DOHH2 (cell line): ENCODE measurements around the gene LENG9.
"Not testable (repeated sequence)": the region's sequence is repeated elsewhere in the genome, so short reads cannot be mapped to it uniquely, and the experiment has no call there.

ENCODE experiments used
- H3F3A ChIP-seq: fragments of 200-600 bp; sonication (generic), shearing (Covaris generic); 2 replicates; pipeline ENCODE4 v1.6.0; 2016; ENCODE audit warnings: antibody characterized with exemption, mild to moderate bottlenecking; ENCODE audit not compliant: control insufficient read depth, insufficient read depth
- H3K27ac ChIP-seq: fragments of 200-600 bp; sonication (generic); 2 replicates; pipeline ENCODE4 v1.5.1; 2014; ENCODE audit warnings: low read depth, mild to moderate bottlenecking, low read length, moderate library complexity
- H3K27me3 ChIP-seq: fragments of 200-600 bp; sonication (generic); 2 replicates; pipeline ENCODE4 v1.6.1; 2014; ENCODE audit warnings: mild to moderate bottlenecking, low read length, mixed read lengths; ENCODE audit not compliant: control insufficient read depth
- H3K36me3 ChIP-seq: fragments of 200-600 bp; sonication (generic); 2 replicates; pipeline ENCODE4 v1.6.1; 2014; ENCODE audit warnings: mild to moderate bottlenecking, low read length, moderate library complexity, mixed read lengths; ENCODE audit not compliant: control insufficient read depth
- H3K4me1 ChIP-seq: fragments of 200-600 bp; sonication (generic); 2 replicates; pipeline ENCODE4 v1.6.1; 2014; ENCODE audit warnings: mild to moderate bottlenecking, low read length, mixed read lengths; ENCODE audit not compliant: control insufficient read depth
- H3K4me2 ChIP-seq: fragments of 200-600 bp; sonication (generic); 2 replicates; pipeline ENCODE4 v1.6.0; 2014; ENCODE audit warnings: mild to moderate bottlenecking, low read length, moderate library complexity
- H3K4me3 ChIP-seq: fragments of 200-600 bp; sonication (generic); 2 replicates; pipeline ENCODE4 v1.5.1; 2014; ENCODE audit warnings: mild to moderate bottlenecking, low read length, mixed read lengths
- H3K79me2 ChIP-seq: fragments of 200-600 bp; sonication (generic); 2 replicates; pipeline ENCODE4 v1.6.1; 2014; ENCODE audit warnings: mild to moderate bottlenecking, low read length, mixed read lengths; ENCODE audit not compliant: control insufficient read depth
- H3K9me2 ChIP-seq: fragments of 200-600 bp; sonication (generic); replicated peaks from 2 replicates; pipeline ENCODE4 v1.6.1; 2014; ENCODE audit warnings: mild to moderate bottlenecking, low read length, mixed read lengths; ENCODE audit not compliant: control insufficient read depth
- H3K9me3 ChIP-seq: fragments of 200-600 bp; sonication (generic); 2 replicates; pipeline ENCODE4 v1.6.1; 2014; ENCODE audit warnings: antibody characterized with exemption, low read length, mixed read lengths; ENCODE audit not compliant: control insufficient read depth, insufficient read depth
- H4K20me1 ChIP-seq: fragments of 200-600 bp; sonication (generic); 2 replicates; pipeline ENCODE4 v1.6.0; 2014; ENCODE audit warnings: low read depth, mild to moderate bottlenecking, antibody characterized with exemption, low read length, moderate library complexity; ENCODE audit not compliant: control insufficient read depth, insufficient read depth
- CTCF ChIP-seq: fragments of 200-600 bp; sonication (generic); IDR thresholded peaks from one replicate; pipeline ENCODE4 v1.5.1; 2014; ENCODE audit warnings: antibody characterized with exemption, mild to moderate bottlenecking, low read depth, low read length; ENCODE audit not compliant: poor library complexity, severe bottlenecking
- EZH2phosphoT487 ChIP-seq: fragments of 200-600 bp; sonication (generic); IDR thresholded peaks from 2 replicates; pipeline ENCODE4 v1.6.1; 2017; ENCODE audit warnings: borderline replicate concordance, mild to moderate bottlenecking, antibody characterized with exemption, low read length, moderate library complexity, mixed read lengths

LENG9 gene

DNA sequence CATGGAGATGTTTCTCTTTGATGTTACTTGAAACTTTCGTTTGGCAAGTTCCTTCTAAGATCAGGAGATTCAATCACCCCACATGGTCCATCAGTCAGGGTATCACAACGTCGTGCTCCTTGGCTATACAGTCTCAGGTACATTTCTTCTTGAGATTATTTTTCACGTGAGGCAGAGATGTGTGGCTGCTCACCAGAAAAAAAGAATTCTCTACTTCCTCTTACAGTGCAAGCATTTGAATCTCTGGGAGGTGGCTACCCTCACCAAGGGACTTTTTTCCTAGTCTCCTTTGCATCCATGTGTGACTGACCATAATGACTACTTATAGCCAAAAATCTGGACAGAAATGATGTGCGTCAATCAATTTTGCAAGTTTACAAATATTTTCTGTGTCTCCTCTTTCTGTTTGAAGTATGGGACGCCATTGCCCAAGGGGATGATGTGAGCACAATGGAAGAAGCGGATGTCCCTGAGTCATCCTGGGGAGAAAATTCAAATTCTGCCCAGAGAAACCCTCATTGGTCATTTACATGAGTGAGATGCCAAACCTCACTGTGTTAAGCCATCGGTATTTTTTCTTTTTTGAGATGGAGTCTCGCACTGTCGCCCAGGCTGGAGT, 30.5 kb upstream of the LENG9 start:
- TF ChIP-seq CTCF (no peak), EZH2phosphoT487 (no peak)
- H3K9me3 ChIP-seq: no peaks in the 10 kb centered on the region
- H3K36me3 ChIP-seq: no peaks in the 10 kb centered on the region
- H3K4me3 ChIP-seq: no peak overlapping the region
- H3K27me3 ChIP-seq: peaks cover 37% of the 10 kb centered on the region
- no peaks in the 10 kb centered on the region for H4K20me1 ChIP-seq
- no peaks in the 10 kb centered on the region for H3K9me2 ChIP-seq
- no peaks in the 10 kb centered on the region for H3K79me2 ChIP-seq
- no peak overlapping the region for H3K27ac ChIP-seq
- H3F3A ChIP-seq: no peaks in the 10 kb centered on the region
- no peak overlapping the region for H3K4me2 ChIP-seq
- H3K4me1 ChIP-seq: no peaks in the 10 kb centered on the region

DNA sequence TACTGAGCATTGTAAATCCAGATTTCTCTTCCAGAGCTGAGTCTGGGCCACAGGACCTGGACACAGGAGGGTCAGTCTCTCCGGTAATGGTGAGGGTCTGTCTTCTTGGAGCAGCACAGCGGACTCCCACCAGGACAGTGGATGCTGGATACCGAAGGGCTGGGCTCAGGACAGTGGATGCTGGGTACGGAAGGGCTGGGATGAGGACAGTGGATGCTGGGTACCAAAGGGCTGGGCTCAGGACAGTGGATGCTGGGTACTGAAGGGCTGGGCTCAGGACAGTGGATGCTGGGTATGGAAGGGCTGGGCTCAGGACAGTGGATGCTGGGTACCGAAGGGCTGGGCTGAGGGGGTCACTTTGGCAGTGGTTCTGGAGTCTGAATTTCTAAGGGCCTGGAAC, 29.5 kb upstream of the LENG9 start:
- H3K9me3 ChIP-seq, H3K9me2 ChIP-seq, H3F3A ChIP-seq, H4K20me1 ChIP-seq, H3K4me2 ChIP-seq, H3K4me3 ChIP-seq, H3K4me1 ChIP-seq, H3K36me3 ChIP-seq, H3K27ac ChIP-seq, H3K79me2 ChIP-seq: not testable (repeated sequence)
- H3K27me3 ChIP-seq: peaks cover 39% of the 10 kb centered on the region

- Histone ChIP-seq H3K27ac (no peak overlapping the region), H3K9me3 (no peaks in the 10 kb centered on the region), H3K27me3 (peaks cover 39% of the 10 kb centered on the region), H3K4me3 (no peak overlapping the region), H4K20me1 (no peaks in the 10 kb centered on the region), H3K9me2 (no peaks in the 10 kb centered on the region), H3K4me1 (no peaks in the 10 kb centered on the region), H3K36me3 (no peaks in the 10 kb centered on the region), H3K4me2 (no peak overlapping the region), H3F3A (no peaks in the 10 kb centered on the region), H3K79me2 (no peaks in the 10 kb centered on the region)
- no peak for TF ChIP-seq EZH2phosphoT487
- no peak for TF ChIP-seq CTCF
Measured at GRCh38 chr19:54492568-54492967, 29.0 kb upstream of the LENG9 start.

DNA sequence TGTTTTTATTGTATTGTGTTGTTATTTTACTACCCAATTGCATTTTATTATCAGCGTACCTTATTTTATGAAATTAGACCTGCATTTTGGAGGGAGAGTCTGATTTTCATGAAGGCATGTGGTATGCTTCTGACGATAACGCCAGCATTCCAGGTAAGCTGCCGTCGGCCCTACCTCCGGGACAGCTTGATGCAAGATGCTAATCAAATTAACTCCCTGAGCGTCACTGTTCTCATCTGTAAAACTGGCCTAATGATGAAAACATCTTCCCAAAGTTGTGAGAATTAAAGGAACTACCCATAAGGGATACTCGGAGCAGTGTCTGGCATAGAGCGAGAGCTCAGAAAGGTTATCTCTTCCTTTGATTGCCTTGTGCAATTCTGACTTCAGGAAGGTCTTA, 26.2 kb upstream of the LENG9 start:
- no peaks in the 10 kb centered on the region for H4K20me1 ChIP-seq
- no peaks in the 10 kb centered on the region for H3K4me1 ChIP-seq
- no peak overlapping the region for H3K27ac ChIP-seq
- TF ChIP-seq CTCF: no peak
- no peak for TF ChIP-seq EZH2phosphoT487
- H3K4me2 ChIP-seq: no peak overlapping the region
- H3K27me3 ChIP-seq: peaks cover 29% of the 10 kb centered on the region
- no peaks in the 10 kb centered on the region for H3K9me3 ChIP-seq
- no peaks in the 10 kb centered on the region for H3K36me3 ChIP-seq
- H3K79me2 ChIP-seq: no peaks in the 10 kb centered on the region
- H3K4me3 ChIP-seq: no peak overlapping the region
- no peaks in the 10 kb centered on the region; the same call in 1 of the 2 replicates for H3F3A ChIP-seq
- H3K9me2 ChIP-seq: no peaks in the 10 kb centered on the region
